Adrenal gland (tissue), 12 donors: ENCODE measurements around the gene WDR59. TPM values are rescaled to one million over a fixed set of nuclear protein-coding genes. Genes with fewer than 3 reads are reported as not detected.

Source experiments
- DNase-seq, 7 donors: peaks; one replicate each; pipeline ENCODE4 v3.0.0-alpha.2; 2019 to 2020
- H3K27ac ChIP-seq, 5 donors: fragments of 200-600 bp; sonication (generic) in 4 of 5; 1 replicate in 3 of 5; 2 replicates in 2 of 5; pipeline versions ENCODE4 v1.5.1 to v1.8.0; 2016 to 2020; ENCODE audit warnings: mild to moderate bottlenecking in 1 of 5
- H3K27me3 ChIP-seq: fragments of 200-600 bp; 2 replicates; pipeline ENCODE4 v1.8.0; 2021
- H3K36me3 ChIP-seq, 2 donors: fragments of 200-600 bp; replicated peaks in 1 of 2; 1 replicate in 1 of 2; 2 replicates in 1 of 2; pipeline versions ENCODE4 v1.5.1 to v1.8.0; 2018 to 2022
- H3K4me1 ChIP-seq, 2 donors: fragments of 200-600 bp; replicated peaks in 1 of 2; 1 replicate in 1 of 2; 2 replicates in 1 of 2; pipeline versions ENCODE4 v1.5.1 to v1.8.0; 2018 to 2021
- H3K4me3 ChIP-seq, 4 donors: fragments of 200-600 bp; sonication (generic) in 3 of 4; one replicate each; pipeline ENCODE4 v1.5.1; 2016 to 2018
- H3K9me3 ChIP-seq, 3 donors: fragments of 200-600 bp; sonication (generic) in 1 of 3; replicated peaks in 1 of 3; 1 replicate in 2 of 3; 2 replicates in 1 of 3; pipeline versions ENCODE4 v1.5.1 to v1.8.0; 2016 to 2021
- CTCF ChIP-seq, 6 experiments: fragments of 450-650 bp in 4 of 6; fragments of 200-600 bp in 2 of 6; sonication (generic) in 1 of 6; IDR thresholded peaks; 1 replicate in 5 of 6; 2 replicates in 1 of 6; pipeline versions ENCODE4 v1.5.1 to v1.8.0; 2016 to 2021; ENCODE audit warnings: antibody characterized with exemption in 6 of 6, mild to moderate bottlenecking in 2 of 6, moderate library complexity in 1 of 6
- POLR2A ChIP-seq, 2 donors: fragments of 450-650 bp; IDR thresholded peaks; one replicate each; pipeline ENCODE4 v1.6.1; 2017; ENCODE audit warnings: antibody characterized with exemption in 2 of 2, mild to moderate bottlenecking in 2 of 2, moderate library complexity in 1 of 2
- WGBS, 4 donors: extraction: QIAGEN DNeasy Blood & Tissue Kit in 2 of 4; methylation state at CpG; one replicate each; pipeline versions ENCODE4 v1.1.5 to v1.1.7; 2013 to 2017; 5-methylcytosine and 5-hydroxymethylcytosine counted together
- intact Hi-C, 2 donors: fragments of 100-400 bp; cut with DNase I; formaldehyde crosslinking; loops; one replicate each; pipeline versions ENCODE4 v1.14.1 to v1.15.0; 2022 to 2023
- polyA plus RNA-seq, 3 donors: library from polyadenylated mRNA; stranded (reverse); fragments of 200-250 nt in 2 of 3; fragments of 350-450 nt in 1 of 3; fragmentation: Illumina TruSeq in 1 of 3; extraction: RNeasy Lipid Tissue Mini Kit (QIAGEN cat#74804) in 1 of 3; gene quantifications; one replicate each; pipeline ENCODE4 v1.2.3, GENCODE V29; 2013 to 2014
- total RNA-seq, 9 donors: library from RNA; depleted of rRNA in 4 of 9; stranded (reverse); fragments of >200 nt in 4 of 9; fragments of 120-200 nt in 1 of 9; fragmentation: NEBNext Ultra II Directional in 1 of 9; extraction: Animal tissue kit (Norgen Biotek cat#: 25700) in 1 of 9; gene quantifications; one replicate each; pipeline versions ENCODE4 v1.1.0 to v1.2.4, GENCODE V29; 2013 to 2023
- donor health status: healthy with polysubstance abuse.
- donor health status: Bipolar disorder and iron deficiency.
- donor health status: DM: yes; HTN: yes; CAD: no.
- donor health status: DM: no; HTN: no; CAD: no.
- donor health status: DM: no; HTN: no; CAD: no.
- donor health status: DM: yes; HTN: yes; CAD: no.

Gene WDR59
- total and polyA plus RNA-seq, 12 donors, result 21.5 to 130 (median 64.1) TPM

DNA sequence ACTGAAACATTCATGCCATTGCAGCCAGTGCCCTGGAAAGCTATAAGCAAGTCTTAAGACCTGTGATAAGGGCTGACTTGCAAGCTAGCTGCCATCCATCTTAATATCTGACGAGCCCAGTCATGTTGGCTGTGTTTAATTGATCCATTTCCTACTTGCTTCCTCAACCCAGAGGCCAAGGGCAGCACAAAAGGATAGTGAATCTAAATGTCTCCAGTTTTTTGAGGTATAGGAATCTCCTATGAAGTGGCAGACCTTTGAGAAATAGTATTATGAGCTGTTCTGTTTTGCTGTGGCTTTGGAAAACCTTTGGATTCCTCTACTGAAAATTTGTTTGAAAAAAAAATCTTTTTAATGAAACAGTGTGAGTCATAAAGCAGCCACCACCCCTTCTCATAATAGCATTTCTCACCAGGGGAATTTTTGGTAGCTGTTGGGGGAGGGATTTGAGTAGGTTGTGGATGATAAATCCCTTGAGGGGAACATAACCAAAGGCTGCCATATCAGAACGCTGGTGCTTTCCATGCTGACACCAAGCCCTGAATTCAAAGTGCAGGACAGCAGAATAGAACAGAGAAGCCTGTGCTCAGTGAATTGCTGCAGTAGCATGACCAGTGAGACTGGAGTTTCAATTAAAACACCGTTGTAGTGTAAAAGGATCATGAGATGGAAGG, 26.8 kb upstream of the WDR59 start:
- Histone ChIP-seq H3K4me1 (peaks cover 21 to 30% of the 10 kb centered on the region in 2 donors), H3K27me3 (no peaks in the 10 kb centered on the region), H3K9me3 (no peaks in the 10 kb centered on the region), H3K4me3 (no peak overlapping the region), H3K36me3 (no peaks in the 10 kb centered on the region), H3K27ac (peak overlapping the region in 4 of 5 donors; percentile 68 to 85 (median 81))
- intact Hi-C loops, result no loop called here
- TF ChIP-seq CTCF (IDR thresholded peaks at IDR 0.05) (no peak), POLR2A (IDR thresholded peaks at IDR 0.05) (no peak)
- DNase-seq, result peak in 4 of 7 donors; percentile 50 to 63 (median 62)
- 7 to 23% (median 17%) methylated on average over 3 of the region's 3 CpGs for WGBS, 4 donors

DNA sequence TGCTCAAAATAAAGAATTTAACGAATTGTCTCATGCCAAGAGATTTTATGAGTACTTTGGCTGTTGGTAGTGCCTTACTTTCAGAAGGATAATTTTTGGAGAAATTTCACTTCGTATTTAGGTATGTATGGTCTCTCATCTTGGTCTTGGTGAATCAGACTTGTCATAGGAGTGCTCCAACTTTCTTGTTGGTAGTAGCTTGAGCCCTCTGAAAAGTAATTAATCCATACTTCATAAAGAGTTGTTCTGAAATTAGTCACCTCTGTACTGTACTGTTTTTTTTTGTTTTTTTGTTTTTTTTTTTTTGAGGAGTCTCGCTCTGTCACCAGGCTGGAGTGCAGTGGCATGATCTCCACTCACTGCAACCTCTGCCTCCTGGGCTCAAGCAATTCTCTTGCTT, 25.5 kb upstream of the WDR59 start:
- no peak overlapping the region for H3K4me3 ChIP-seq
- H3K27me3 ChIP-seq, result no peaks in the 10 kb centered on the region
- intact Hi-C loops, result no loop called here
- peaks cover 21 to 30% of the 10 kb centered on the region in 2 donors for H3K4me1 ChIP-seq
- no peak for DNase-seq
- 56 to 90% (median 85%) methylated on average over 3 of the region's 3 CpGs for WGBS, 4 donors
- no peaks in the 10 kb centered on the region for H3K36me3 ChIP-seq
- H3K9me3 ChIP-seq, result no peaks in the 10 kb centered on the region
- TF ChIP-seq CTCF (IDR thresholded peaks at IDR 0.05) (no peak), POLR2A (IDR thresholded peaks at IDR 0.05) (no peak)
- H3K27ac ChIP-seq, result no peak overlapping the region

GRCh38 chr16:75007443-75007842, 22.5 kb upstream of the WDR59 start:
- H3K4me3 ChIP-seq, result no peak overlapping the region
- H3K27ac ChIP-seq, result no peak overlapping the region
- H3K4me1 ChIP-seq, result peaks cover 17 to 32% of the 10 kb centered on the region in 2 donors
- DNase-seq, result no peak
- H3K36me3 ChIP-seq, result no peaks in the 10 kb centered on the region
- no peak for TF ChIP-seq POLR2A (IDR thresholded peaks at IDR 0.05)
- TF ChIP-seq CTCF (IDR thresholded peaks at IDR 0.05), result no peak
- H3K27me3 ChIP-seq, result no peaks in the 10 kb centered on the region
- H3K9me3 ChIP-seq, result no peaks in the 10 kb centered on the region
- 87 to 100% (median 96%) methylated on average over 1 of the region's 1 CpG for WGBS, 4 donors
- intact Hi-C loops, result no loop called here

GRCh38 chr16:75005697-75006096, 20.8 kb upstream of the WDR59 start:
- Histone ChIP-seq H3K4me3 (no peak overlapping the region), H3K9me3 (no peaks in the 10 kb centered on the region), H3K4me1 (peaks cover 4 to 32% of the 10 kb centered on the region in 2 donors), H3K27me3 (no peaks in the 10 kb centered on the region), H3K27ac (no peak overlapping the region), H3K36me3 (no peaks in the 10 kb centered on the region)
- no peak for DNase-seq
- TF ChIP-seq CTCF (IDR thresholded peaks at IDR 0.05) (no peak), POLR2A (IDR thresholded peaks at IDR 0.05) (no peak)
- 88 to 93% (median 91%) methylated on average over 4 of the region's 4 CpGs for WGBS, 4 donors
- intact Hi-C loops, result no loop called here
